ENCODE measurements around the gene MUC22.
"Not testable (repeated sequence)": the region's sequence is repeated elsewhere in the genome, so short reads cannot be mapped to it uniquely, and the experiment has no call there.

Gene MUC22

GRCh38 chr6:31048099-31048498, 37.8 kb downstream of the MUC22 start:
- no peak for DNase-seq (ENCODE audit: low spot score)
- in situ Hi-C loops (cut with MboI; ENCODE audit: low pct_unique_long_range_greater_than_20kb, low sequenced_read_pairs, unreplicated experiment), result no loop called here
- TF ChIP-seq, protein P1, sequence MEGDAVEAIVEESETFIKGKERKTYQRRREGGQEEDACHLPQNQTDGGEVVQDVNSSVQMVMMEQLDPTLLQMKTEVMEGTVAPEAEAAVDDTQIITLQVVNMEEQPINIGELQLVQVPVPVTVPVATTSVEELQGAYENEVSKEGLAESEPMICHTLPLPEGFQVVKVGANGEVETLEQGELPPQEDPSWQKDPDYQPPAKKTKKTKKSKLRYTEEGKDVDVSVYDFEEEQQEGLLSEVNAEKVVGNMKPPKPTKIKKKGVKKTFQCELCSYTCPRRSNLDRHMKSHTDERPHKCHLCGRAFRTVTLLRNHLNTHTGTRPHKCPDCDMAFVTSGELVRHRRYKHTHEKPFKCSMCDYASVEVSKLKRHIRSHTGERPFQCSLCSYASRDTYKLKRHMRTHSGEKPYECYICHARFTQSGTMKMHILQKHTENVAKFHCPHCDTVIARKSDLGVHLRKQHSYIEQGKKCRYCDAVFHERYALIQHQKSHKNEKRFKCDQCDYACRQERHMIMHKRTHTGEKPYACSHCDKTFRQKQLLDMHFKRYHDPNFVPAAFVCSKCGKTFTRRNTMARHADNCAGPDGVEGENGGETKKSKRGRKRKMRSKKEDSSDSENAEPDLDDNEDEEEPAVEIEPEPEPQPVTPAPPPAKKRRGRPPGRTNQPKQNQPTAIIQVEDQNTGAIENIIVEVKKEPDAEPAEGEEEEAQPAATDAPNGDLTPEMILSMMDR (IDR thresholded peaks at IDR 0.05; ENCODE audit: extremely low read depth, insufficient read depth, missing control alignments), result no peak

DNA sequence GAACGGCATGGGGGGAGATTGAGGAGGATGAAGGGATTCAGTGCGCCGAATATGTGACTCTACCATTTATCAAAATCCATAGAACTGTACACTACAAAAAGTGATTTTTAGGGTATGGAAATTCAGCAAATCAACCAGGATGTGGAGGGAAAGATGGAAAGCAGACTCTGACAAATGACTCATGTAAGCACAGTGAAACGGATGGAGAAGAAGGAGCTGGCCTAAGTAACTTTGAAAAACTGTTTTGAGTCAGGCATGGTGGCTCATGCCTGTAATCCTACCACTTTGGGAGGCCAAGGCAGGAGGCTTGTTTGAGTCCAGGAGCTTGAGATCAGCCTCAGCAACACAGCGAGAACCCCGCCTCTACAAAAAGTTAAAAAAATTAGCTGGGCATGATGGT, 39.2 kb downstream of the MUC22 start:
- in situ Hi-C loops (cut with MboI; ENCODE audit: low pct_unique_long_range_greater_than_20kb, low sequenced_read_pairs, unreplicated experiment), result no loop called here
- no peak for DNase-seq (ENCODE audit: low spot score)
- TF ChIP-seq, protein P1 (IDR thresholded peaks at IDR 0.05; ENCODE audit: extremely low read depth, insufficient read depth, missing control alignments), result no peak

DNA sequence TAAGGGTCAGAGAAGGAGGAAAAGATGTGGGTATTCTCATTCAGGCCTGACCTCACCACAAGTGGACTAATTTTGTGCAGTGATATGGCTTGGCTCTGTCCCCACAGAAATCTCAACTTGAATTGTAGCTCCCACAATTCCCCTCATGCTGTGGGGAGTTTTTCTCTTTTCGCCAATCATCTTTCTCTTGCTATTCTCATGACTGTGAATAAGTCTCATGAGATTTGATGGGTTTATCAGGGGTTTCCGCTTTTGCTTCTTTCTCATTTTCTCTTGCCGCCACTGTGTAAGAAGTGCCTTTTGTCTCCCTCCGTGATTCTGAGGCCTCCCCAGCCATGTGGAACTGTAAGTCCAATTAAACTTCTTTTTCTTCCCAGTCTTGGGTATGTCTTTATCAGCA, 42.9 kb downstream of the MUC22 start:
- in situ Hi-C loops (cut with MboI; ENCODE audit: low pct_unique_long_range_greater_than_20kb, low sequenced_read_pairs, unreplicated experiment), result not testable (repeated sequence)
- peak; percentile 45 for DNase-seq (ENCODE audit: low spot score)

DNA sequence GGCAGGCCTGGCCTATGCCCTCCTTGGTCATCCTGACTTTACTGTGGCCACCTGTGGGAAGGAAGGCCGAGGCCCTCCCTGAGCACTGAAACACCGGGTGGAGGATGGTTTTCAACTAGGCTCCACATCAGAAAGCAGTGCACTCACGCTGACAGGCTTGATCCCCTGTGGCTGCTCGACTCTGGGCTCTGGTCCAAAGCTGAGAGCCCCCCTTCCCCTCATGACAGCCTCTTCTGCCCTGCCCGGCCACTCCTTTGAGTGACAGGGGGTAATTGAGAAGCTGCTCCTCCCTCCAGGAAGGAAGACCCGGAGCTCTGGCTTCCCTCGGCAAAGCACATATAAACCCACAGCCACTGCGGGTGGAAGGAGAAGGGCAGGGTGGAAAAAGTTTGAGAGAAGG, 43.6 kb downstream of the MUC22 start:
- no peak for DNase-seq (ENCODE audit: low spot score)

DNA sequence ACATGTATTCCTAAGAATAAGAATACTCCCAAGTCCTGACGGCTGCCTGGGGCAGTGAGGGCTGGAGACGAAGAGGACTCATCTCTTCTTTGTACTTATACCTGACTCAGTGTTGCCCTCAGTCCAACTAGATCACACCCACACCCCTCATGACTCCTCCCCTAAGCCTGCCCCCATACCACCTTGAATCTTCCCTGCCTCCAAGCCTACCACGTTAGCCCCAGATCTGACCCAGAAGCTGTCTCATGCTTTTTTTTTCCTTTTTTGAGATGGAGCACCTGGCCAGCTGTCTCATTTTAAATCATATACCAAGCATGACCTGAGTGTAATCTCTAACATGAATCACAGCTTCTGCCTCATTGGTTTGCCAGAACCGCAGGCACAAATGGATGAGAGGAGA, 45.2 kb downstream of the MUC22 start:
- in situ Hi-C loops (cut with MboI; ENCODE audit: low pct_unique_long_range_greater_than_20kb, low sequenced_read_pairs, unreplicated experiment), result no loop called here
- TF ChIP-seq, protein P1 (IDR thresholded peaks at IDR 0.05; ENCODE audit: extremely low read depth, insufficient read depth, missing control alignments), result no peak
- no peak for DNase-seq (ENCODE audit: low spot score)

More for the DNA sequence above, 43.6 kb downstream of the MUC22 start:
- TF ChIP-seq, protein P1 (IDR thresholded peaks at IDR 0.05; ENCODE audit: extremely low read depth, insufficient read depth, missing control alignments), result no peak
- in situ Hi-C loops (cut with MboI; ENCODE audit: low pct_unique_long_range_greater_than_20kb, low sequenced_read_pairs, unreplicated experiment), result no loop called here

DNA sequence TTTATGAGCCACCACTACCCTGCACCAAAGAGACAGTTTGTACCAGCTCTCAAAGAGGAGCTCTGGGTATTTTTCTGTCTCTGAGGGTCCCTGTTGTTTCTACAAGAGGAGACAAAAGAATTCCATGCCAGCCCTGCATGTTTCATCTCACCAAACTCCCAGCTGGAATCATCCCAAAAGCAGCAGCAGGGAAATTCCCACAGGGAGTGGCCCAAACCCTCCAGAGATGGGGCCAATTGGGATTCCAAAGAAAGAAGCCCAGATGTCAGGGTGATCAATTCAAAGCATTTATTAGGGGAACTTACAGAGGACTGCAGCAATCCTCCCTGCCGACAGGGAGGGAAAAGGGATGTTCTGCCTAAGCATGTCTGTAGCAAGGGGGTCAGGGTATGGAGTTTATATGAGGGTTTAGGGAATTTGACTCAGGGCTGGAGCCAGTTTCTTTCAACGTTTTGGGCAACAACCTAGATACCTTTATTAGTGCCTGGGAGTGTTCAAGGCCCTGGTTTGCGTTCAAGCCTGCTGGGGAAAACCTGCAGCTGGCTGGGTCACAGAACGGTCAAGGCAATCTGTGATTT, 47.2 kb downstream of the MUC22 start:
- no peak for DNase-seq (ENCODE audit: low spot score)
- TF ChIP-seq, protein P1 (IDR thresholded peaks at IDR 0.05; ENCODE audit: extremely low read depth, insufficient read depth, missing control alignments), result no peak
- in situ Hi-C loops (cut with MboI; ENCODE audit: low pct_unique_long_range_greater_than_20kb, low sequenced_read_pairs, unreplicated experiment), result no loop called here

DNA sequence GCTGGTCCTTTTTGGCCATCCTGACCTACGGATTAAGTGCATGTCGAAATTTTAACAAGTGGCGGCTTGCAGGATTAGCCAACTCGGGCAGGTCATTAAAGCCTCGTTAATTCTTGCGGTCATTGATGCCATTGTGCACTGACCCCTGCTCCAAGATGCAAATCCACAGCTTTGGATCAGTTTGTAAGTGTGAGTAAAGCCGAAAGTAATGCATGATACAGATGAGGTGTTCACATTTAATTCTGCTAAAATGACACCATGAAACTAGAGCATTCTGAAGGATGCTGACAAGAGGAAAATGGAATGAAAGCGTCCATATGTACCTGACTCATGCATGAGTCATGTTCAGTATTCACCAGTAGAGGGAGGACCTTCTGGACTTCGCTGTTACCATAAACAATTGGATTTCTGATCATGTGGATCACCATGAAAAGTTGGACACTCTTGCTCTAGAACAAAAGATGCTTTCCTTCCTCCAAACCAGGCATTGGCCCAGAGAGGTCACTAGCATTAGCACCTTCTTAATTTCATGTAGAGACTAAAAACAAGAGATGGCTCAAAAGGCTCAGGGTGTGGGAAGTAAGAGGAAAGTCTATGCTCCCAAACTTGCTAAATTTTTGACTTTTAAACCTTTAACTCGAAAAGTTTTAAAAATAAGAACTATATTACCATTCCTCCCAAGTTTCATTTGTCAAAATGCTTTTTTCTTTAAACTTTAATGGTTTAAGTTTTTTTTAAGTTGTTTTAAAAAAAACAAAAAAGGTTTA, 48.0 kb downstream of the MUC22 start:
- in situ Hi-C loops (cut with MboI; ENCODE audit: low pct_unique_long_range_greater_than_20kb, low sequenced_read_pairs, unreplicated experiment), result no loop called here
- peak; percentile 29 for DNase-seq (ENCODE audit: low spot score)
- TF ChIP-seq, protein P1 (IDR thresholded peaks at IDR 0.05; ENCODE audit: extremely low read depth, insufficient read depth, missing control alignments), result peak; percentile 33
